Stimulated activated CD8-positive, alpha-beta memory T cell treated with anti-CD3 and anti-CD28 coated beads, Interleukin-2, amount 100 ng/mL, for 48 hours (primary cell): ENCODE measurements around the gene RIT2.

Source experiments
- DNase-seq, 2 donors: peaks; one replicate each; pipeline ENCODE4 v3.0.0-alpha.2; 2020; ENCODE audit warnings: low read depth in 2 of 2

Gene RIT2

GRCh38 chr18:43012951-43013350 is 102.5 kb downstream of the RIT2 start:
- no peak for DNase-seq

GRCh38 chr18:43010611-43011010 is 104.9 kb downstream of the RIT2 start:
- DNase-seq = no peak

DNA sequence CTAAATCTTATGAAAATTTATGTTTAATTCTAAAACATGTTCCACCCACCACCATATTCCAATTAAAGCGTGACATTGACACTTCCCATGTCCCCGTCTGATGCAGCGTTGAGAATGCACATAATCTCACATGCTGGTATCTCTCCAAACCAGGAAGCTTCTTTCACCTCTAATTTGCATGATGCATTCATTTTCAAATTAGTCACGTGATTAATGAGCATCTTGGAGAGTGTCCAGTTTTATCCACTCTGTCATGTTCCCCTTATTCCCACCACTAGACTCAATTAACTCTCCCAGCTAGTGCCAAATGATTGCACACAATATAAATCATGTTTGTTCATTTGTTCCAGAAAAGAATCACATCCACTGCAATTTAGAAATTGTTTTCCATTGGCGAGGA is 105.8 kb downstream of the RIT2 start:
- DNase-seq = no peak

DNA sequence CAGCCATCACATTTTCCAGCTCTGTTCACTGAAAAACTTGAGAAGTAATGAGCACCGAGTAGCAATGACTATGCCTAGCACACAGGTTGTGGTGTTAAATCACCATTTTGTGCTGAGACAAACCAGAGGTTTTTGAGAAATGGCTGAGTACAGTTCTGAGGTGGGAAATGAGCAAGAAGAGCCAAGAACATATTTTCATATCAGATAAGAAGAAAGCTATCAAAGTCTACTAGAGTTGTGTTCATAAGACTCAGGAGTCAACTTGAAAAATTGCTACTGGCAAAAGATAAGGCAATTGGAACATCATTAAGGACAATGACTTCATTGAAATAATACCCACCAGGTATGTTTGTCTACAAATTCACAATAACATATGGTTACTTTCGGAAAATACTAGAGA is 108.1 kb downstream of the RIT2 start:
- no peak for DNase-seq

DNA sequence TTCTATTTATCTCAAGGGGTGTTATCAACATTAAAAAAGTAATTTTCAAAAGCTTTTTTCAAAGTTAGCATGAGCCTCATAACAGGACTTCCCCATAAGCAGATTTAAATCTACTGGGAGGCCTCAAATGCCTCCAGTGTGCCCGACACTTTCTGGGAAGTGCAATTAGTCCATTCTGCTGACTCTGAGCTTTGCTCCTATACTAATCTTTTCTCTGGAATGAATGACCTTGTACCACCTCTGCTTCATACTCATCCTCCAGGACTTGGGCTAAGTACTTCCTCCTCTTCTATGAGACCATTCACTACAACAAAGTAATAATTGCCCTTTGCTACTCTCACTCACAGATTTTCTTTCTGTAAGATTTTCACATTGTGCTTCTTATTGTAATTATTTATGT is 111.1 kb downstream of the RIT2 start:
- no peak for DNase-seq

DNA sequence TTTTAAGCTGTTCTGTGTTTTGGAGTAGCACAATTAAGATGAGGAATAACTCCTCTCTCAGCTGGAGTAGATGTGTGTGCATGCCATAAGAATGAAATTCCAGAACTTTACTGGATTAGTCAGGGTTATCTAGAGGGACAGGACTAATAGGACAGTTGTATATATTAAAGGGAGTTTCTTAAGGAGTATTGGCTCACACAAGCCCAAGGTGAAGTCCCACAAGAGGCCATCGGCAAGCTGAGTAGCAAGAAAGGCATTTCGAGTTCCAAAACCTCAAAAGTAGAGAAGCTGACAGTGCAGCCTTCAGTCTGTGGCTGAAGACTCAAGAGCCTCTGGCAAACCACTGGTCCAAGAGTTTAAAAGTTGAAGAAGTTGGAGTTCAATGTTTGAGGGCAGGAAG is 113.7 kb downstream of the RIT2 start:
- DNase-seq = no peak

- DNase-seq = no peak
These were observed 118.7 kb downstream of the RIT2 start for GRCh38 chr18:42996824-42997223.

DNA sequence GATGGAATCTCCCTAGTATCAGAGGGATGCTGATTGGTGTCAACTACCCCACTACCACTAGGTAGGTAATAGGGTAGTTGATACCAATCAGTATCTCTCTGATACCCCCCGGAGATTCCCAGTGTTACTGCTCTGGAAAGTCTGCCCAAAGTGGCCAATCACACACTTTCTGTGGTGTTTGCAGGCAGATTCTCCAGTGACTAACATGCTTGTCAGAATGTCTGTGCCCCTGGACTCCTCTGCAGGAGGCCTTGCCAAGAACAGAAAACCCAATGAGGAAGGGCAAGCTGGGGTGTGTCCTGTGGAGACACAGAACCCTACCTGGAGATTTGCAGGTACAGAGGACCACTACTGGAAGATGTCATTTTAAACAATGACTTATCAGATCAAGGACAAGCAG is 135.1 kb downstream of the RIT2 start:
- DNase-seq = no peak

DNA sequence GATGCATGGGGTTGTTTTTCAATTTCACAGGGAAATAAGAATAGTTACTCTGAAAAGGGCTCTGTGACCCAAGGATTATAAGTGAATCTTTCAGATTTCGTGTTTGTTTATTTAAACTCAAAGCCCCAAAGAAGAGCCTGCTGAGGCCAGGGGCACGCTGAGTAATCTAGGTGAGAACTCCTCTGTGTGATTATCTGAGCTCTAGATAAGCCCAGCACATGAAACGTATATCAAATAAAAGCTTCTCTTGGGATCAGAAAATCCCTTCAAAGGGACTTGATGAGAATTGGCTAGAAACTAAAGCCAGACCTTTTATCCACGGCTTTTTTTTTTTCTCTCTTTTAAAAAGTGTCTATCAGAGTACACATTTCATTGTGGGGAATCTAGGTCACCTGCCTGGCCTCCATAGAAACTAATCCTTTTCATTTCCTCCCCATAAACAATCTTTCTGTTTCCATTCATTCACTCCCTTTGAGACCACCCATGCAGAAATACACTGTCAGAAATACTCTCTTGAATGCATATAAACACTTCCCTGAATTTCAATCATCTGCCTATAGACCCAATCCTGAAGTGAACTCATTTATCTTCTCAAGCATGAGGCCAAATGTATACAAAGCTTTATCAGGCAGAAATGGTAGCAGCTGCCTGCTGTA is 137.4 kb downstream of the RIT2 start:
- DNase-seq = no peak

DNA sequence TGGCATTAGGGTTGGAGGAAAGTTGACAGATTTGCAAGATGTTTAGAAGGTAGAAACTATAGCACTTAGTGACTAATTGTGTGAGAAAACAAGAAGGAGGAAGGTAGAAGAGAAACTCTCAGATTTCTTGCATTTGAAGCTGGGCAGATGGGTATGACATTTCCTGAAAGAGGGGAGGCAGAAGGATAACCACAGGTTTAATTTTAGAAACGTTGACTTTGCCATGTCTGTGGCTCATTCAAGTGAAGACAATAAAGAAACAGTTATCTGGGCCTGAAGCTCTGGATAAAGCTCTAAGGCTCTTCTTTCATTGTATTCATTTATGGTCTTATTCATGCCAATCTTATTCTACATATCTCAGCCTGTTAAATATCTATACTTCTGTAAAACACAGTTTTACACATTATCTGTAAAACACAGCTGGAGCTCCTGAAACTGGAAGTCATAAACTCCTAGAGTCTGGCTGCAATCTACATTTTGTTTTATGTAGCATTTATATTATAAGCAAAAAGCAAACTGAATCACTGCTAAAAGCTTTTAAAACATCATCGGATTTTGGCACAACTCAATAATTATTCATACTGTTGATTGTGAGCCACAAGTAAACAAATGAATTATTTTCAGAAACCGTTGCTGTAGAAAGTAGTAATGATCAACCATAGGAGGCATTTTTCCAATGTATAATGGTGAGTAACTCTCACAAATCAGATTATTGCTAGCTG is 138.5 kb downstream of the RIT2 start:
- no peak for DNase-seq

DNA sequence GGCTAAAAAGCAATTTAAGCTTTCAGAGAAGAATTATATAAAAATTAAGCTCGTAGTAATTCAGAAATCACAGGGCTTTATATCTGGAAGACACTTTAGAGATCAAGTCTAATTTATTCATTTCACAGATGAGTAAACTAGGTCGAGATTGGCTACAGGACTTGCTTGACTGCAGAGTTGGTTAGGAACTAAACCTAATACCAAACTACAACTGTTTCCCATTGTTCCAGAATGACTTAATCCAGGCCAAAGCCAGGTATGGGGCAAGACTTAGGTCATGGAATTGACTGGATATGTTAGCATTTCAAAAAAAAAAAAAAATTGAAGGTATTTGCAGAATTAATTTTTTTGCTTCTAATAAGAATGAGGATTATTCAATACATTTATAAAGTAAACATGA is 146.1 kb downstream of the RIT2 start:
- DNase-seq = no peak

GRCh38 chr18:42961298-42961697 is 154.2 kb downstream of the RIT2 start:
- DNase-seq = no peak

GRCh38 chr18:42959528-42959927 is 156.0 kb downstream of the RIT2 start:
- DNase-seq = no peak

- no peak for DNase-seq
These were observed 157.1 kb downstream of the RIT2 start for GRCh38 chr18:42958353-42958752.

DNA sequence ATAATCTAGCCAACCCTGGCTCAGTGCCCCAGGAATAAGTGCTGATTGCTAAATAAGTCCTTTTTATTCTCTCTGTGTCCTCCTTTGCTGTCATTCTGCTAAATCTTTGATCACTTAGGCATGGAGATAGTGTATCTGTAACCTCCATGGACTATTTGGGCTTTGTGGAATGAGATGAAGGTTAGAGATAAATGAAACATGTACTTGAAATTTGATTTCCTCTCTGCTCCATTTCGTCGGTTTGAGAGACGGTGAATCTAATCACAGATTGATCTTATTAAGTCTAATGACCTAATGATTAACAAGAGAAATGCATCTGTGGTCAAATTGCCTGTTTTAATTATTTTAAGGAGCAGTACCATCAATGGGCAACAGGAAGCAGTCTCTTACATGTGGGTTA is 159.2 kb downstream of the RIT2 start:
- DNase-seq = no peak

DNA sequence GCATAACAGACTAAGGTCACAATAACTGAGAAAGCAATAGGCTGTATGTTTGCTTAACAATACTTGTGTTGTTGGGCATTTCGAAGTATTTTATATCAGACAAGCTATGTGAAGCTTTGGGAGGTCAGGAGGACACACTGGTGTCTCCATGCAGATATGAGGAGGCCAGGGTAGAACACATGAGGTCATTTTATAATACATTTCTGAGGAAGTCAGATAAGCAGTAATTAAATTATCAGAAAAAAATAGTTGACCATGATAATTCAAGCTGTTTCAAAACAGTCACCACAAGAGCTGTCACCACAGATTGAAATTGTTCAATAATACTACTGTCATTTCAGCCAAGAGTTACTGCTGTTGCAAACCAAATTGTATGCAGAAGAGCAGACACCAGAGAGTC is 160.6 kb downstream of the RIT2 start:
- DNase-seq = no peak

DNA sequence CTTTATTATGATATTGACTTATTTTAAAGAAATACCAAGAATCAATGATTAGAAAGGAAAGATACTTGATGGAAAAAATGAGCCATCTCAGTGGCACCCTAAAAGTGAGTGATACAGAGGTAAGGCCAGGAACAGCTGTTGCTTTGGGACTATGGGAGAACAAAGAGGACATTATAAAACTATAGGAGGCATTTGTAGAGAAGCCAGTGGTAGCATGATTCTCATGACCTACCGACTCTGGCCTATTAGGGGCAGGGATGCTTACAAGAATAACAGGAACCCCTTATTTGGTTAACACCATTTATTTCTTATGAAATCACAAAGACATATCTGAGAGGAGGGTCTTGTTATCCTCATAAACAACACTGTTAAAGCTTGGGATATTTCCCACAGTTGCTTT is 162.2 kb downstream of the RIT2 start:
- no peak for DNase-seq

GRCh38 chr18:42950732-42951131 is 164.8 kb downstream of the RIT2 start:
- DNase-seq = no peak

GRCh38 chr18:42948831-42949230 is 166.7 kb downstream of the RIT2 start:
- no peak for DNase-seq

GRCh38 chr18:42941860-42942259 is 173.6 kb downstream of the RIT2 start:
- DNase-seq = no peak

DNA sequence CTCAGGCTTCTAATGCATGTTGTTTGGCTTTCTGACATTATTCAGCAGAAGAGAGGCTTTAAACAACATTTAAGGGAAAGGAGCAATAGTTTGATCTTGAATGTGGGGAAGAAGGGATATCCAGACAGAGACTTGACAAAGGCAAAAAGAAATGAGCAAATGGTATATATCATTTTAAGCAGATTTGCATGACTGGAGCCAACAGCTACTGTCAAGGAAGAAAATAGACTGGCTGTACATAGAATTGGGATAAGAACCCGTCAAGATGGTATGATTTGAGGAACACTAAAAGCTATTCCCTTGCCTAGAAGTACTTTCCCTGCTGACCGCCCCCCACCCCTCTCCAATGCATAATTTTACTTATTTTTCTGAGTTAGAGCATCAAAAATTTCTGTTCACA is 174.5 kb downstream of the RIT2 start:
- DNase-seq = no peak

DNA sequence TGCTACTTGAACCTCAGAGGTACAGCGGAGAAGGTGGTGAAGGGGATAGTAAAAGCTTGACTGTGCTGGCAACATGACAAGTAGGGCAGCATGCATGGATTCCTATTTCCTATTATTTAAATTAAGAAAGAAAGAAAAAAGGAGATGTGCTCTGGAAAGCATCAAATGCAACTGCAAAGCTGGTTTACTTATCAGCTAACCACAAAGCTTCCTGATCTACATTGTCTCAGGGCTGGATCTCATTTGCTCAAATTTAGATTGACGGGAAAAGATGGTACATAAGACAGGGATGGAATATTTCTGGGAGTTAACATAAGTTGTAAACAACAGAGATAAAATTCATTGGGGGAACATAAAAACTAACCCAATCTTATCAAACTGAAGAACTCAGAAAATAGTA is 178.0 kb downstream of the RIT2 start:
- DNase-seq = no peak

GRCh38 chr18:42936289-42936688 is 179.2 kb downstream of the RIT2 start:
- no peak for DNase-seq

DNA sequence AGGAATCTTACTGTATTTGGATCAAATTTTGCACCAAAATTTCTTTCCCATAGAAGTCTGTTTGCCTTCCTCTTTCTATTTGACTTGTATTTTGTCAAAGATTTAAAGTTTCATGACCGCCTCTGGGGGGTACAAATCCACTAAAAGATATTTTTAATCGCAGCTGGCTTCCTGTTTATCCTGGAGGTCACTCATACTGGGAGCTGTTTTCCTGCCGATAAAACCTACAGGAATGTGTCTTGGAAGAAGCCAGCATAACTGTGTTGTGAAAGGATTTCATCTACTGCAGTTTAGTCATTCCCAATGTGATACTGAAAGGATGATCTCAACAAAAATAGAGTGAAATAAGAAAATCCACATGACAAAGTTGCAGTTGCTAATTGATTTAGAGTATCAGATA is 184.0 kb downstream of the RIT2 start:
- DNase-seq = no peak
